DMS53 treated with DMSO at 0.1 percent for 48 hours (cell line): ENCODE measurements around the gene STC2.

Experiments
- DNase-seq: peaks from one replicate; lab custom pipeline; 2025; ENCODE audit not compliant: unreplicated experiment; lab: John Stamatoyannopoulos, UW

Gene STC2

DNA sequence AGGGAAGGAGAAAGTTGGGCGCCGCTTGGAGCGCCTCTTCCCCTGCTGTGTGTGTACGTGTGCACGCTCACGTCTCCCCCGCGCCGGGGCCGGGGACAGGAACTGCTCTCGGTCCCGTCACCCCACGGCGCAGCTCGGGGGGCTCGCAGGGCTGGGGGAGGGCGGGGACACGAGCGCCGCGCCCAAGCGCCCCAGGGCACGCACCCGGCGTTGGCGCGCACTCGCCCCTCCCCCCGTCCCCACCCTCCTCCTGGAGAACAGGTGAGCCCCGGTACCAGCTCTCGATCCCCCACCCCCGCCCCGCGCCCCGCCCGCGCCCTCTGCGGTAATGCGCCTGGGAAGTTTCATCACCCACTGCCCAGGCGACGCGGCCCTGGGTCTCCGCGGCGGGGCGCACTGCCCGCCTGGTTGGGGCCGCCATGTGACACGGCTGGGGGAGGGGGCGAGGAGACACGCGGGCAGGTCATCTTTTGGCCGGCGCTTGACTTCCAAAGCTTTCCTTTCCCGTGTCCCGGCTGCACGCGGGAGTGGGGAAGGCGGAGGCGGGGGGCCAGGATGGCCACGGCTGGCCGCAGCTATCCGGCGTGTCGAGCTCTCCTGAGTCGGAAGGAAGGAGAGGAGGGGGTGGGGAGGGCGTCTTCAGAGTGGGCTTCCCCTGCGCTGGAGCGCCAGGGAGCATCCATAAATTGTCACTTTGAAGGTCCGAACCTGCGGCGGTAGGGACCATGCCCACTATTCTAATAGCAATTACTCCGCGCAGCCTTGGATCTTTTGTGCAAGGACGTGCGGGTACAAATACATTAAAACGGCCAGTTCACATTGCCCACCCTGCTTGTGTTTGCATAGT lies 1.5 kb upstream of the STC2 start:
- DNase-seq, result peak; percentile 57

DNA sequence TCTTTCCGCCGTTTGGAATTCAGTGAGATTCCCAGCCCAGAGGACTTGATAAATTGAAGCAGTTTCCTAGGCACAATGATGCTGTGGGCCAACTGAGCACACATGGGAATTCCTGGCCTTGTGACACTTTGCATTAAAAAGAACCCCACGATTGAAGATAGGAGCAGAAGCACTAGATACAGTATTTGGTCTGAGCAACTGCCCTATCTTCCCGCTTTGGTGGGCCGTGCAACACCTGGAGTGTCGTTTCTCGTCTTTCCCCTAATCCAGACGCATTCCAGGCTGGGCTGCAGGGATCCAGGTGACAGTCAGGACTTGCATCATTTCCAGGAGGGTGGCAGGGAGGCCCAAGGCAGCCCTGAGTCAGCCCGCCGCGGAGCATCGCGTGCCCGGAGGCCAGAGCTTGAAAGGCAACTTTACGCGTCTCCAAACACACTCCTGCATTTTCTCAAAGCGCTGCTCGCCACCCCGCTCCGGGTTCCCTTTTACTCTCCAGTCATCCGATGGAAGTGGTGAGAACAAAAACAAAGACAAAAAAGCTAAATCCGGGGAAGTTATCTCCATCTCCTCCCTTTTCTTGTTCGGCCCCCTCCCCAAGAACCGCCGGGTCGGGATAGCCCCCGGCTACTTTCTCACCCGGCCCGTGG lies 753 bp upstream of the STC2 start:
- peak; percentile 57 for DNase-seq

DNA sequence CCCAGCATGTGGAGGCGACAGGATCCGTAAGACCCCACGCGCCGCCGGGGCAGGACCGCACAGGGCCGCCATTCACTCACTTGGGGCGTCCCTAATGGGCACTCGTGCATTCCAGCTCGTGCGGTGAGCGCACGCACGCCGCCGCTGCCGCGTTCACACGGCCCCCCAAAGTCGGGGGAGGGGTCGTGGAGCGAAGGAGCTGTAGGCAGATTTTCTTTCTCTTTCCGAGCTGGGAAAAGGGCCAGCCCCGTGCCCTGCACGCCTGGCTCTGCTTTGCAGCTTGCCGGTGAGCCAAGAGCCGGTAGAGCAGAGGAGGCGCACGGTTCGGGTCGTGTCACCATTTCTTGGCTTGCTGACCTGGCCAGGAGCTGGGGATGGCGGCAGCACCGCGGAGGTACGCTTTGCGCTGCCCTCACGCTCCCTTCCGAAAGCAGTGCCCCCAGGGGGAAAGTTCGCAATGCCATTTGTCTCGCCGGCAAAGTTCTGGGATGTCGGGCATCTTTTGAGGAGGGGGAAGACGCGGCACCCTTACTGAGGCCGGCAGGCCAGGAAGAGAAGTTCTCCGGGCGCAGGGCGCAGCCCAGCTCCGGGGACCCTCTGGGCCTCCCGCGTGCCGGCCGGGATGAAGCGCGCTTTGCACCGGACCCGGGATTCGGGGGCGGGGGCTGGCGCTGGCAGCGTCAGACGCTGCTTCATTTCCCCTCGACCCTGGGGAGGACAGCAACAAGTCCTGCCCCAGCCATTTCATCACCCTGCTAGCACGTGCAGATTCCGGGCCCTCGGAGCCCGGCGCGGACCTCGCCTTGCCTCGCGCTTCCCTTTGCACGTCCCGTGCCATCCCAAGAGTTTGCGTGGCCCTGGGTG lies 898 bp downstream of the STC2 start:
- DNase-seq, result no peak

DNA sequence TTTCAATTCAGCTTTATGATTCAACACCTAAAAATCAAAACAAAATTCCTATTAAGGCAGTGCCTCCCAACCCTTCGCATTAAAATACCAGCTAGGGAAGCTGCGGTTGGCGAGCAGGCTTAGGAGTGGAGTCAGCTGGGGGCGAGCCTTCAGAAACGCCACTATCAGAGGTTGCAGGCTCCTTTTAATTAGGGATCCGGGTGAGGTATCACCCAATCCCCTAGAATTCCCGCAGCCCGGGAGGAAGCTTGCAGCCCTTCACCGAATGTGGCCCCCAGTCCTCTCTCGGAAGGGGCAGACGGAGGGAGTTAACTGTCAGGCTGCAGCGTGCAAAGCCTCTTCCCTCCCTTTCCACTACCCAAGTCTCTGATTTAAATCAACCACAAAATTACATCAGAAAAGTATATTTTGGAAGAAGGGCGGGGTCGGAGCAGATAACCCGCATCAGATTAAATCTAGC lies 1.7 kb downstream of the STC2 start:
- DNase-seq, result no peak

DNA sequence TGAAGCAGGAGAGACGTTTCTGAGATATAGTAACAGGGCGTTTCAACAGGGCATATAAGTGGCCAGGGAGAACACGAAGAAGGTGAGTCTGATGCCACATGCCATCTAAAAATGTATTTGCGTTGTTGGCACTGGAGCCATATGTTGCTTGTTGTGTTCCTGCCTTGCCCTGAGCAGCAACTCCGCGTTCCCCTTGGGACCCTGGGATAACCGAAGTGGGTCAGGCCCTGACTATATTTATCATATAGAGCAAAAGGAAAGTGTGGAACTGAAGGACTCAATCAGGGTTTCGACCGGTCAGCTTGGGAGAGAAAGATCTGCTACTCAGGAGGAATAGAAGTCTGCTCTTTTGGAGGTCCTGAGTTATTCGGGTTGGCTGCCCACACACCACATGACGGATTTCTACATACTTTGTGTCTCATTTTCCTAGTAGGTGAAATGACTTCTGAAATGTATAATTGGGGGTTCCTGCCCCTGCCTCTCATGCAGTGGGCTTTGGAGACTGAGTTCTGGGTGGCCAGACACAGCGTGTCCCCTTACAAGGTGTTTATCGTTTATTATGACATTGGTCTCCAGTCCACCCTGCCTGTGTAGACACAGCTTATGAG lies 3.0 kb downstream of the STC2 start:
- no peak for DNase-seq

DNA sequence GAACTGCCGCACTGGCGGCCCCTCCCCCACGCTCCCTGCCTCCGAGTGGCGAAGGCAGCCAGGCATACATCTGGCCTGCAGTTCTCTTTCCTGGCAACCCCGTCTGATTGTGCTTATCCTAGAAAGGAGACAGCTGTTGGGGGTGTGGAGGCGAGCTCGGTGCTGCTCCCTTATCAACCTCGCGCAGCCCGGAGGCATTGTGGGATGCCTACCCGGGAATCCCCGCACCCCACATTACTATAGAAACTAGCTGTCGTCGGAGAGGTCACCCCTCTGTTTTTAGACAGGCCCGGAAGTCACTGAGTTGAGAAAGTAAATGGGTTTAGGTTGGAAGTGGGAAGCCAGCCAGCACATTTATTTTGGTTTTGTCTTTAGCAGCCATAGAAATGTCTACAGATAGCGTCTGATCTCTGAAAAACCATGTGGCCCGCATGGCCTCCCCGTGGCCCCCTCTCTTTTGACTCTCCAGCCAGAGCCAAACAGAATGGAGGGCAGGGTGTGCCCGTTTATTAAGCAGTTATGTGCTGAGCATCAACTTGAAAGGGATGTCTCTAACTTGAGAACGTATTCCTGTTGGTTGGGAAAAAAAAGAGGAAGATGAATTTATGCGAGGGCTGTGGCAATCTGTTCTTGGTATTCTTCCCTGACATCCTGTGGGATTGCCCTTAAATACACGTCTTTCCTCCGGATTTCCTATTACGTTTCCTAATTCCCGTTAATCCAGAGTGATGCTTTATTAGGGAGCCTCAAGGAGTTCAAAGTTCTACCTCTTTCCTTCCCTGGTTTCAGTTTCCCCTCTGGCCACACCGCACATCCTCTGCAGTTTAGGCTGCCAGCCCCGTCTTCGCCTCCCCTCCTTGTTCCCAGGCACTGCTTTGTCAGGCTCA lies 3.9 kb downstream of the STC2 start:
- DNase-seq, result no peak

DNA sequence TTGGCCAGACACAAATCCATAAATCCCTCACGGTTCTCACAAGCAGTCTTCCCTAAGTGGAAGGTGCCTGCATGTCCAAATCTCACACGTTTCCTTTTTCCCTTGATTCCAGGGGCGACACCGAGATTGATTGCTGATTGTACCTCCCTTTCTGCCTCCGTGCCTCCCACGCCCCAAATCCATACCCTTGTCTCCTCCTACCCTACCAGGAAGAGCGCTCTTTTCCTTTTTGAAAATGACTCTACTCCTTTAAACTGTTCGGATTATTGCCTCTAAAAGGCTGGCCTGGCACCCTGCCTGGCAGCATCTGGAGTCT lies 4.5 kb downstream of the STC2 start:
- DNase-seq, result no peak

DNA sequence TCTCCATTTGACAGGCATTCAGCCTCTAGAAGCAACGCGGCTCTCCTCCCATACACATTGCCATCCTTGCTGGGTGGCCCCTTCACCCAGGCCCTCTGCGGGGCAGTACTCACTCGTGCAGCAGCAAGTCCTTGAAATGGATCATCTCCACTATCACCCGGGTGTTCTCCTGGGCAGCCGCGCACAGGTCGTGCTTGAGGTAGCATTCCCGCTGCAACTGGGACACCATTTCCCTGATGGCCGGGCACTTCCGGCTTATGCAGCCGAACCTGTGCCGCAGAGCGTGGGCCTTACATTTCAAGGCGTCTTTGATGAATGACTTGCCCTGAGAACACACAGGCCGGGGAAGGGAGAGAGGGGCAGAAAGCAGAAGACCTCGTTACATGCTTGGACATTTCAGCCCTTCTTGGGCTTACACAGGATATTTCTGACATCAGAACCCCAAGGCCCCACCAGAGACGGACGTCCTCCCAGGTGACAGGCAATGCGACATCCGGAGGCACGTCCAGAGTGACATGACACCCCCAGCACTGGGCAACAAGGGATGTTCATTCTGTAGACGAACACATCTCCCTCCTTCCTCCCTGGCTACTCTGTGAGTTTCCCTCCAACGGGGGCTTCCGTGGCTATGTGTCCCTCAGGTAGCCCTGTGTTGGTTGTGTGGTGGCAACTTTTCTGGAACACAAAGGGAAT lies 5.0 kb downstream of the STC2 start:
- no peak for DNase-seq

DNA sequence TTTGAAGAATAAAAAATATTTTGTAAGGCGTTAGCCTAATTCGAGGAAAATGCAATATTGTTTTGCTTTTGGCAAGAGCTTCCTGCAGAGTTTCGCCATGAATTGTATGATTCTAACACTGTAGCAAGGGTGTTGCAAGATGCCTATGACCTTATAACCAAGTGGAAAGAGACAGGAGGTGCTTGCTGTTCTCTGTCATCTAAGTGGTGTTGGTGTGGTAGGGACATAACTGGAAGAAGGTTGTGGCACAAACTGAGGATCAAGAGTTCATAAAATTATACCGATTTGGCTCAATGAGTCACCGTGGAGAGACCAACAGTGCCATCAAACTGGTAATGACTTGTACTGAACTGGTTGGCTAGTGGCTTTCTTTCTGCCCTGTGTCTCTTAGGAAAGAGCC lies 6.3 kb downstream of the STC2 start:
- no peak for DNase-seq

DNA sequence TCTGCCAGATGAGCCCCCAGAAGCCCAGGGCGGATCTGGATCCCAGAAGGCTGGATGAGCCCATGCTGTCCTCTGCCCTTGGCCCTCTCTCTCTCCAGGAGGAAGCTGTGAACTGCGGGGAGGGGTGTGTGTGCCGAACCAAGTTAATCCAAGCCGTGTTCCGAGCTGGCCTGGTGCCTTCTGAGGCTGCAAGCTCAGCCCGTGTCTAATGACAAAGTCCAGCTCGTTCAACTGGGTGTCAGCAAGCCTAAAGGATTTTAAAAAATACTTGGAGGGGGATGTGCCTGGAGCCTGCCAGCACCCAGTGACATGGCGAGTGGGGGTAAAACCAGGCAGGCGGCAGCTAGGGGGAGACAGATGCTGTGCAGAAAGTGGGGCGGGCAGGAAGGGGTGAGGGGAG lies 8.0 kb downstream of the STC2 start:
- no peak for DNase-seq

DNA sequence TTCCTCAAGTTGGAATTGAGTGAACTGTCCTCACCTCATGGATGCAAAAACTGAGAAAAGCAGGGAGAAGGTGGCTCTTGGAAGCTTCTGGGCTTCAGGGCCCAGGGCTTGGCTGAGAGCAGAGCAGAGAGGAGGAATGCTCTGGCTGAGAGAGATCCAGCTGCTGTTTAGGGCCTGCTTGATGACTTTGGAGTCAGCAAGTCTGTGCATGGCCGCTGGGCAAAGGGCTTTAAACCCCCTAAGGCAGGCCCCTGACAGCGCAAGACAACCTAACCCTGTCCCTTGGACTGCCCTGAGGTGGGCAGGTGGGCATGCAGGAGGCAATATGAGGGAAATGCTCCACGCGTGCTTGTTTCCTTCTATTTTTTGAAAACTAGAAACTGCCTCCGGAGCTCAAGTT lies 8.6 kb downstream of the STC2 start:
- DNase-seq, result no peak

DNA sequence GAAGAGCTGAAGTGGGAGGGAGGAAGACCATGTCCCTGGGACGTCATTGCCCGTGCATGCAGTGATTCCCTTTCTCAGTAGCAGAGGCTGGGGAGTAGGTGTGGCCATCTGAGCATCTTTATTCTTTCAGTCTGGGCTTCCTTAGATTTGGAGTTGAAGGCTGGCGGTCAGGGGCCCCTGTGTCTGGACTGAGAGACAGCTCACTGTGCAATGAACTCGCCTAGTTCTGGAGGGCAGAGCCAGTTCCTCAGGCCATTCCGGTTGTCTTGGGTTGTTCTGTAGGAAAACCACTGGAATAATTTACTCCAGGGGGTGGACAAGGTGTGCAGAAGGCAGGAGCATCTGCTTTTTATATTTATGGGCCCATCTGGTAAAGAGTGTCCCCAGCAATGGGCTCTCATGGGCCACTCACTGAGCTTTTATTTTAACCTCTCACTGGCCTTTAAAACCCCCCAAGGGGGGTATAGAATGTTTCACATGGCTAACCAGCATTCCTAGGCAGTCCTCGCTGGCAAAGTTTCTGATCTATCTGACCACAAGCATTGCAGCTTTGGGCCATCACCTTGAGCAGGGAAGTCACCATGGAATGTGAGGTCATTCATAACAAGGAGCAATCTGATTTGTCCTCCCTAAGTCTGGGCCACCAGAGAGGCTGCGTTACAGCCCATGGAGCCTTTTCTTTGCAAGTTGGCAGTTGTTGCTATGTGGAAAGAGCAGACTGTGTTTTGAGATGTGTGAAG lies 9.2 kb downstream of the STC2 start:
- no peak for DNase-seq

DNA sequence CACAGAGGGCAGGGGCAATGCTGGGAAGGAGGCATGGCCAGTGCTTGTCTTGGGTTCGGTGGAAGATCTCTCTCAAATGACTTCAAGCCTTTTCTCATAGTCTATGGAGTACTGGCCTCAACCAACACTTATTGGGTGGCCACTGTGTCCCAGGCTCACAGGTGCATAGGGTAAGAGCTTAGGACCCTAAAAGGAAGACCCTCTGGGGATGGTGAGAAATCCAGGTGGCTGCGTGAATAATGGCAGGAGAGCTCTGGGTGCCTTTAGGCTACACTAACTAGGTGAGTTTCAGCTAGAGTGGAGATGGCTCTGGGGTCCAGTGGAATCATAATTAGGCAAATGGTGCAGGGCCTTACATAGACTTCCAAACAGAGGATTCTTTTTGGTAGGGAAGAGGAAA lies 9.9 kb downstream of the STC2 start:
- no peak for DNase-seq

DNA sequence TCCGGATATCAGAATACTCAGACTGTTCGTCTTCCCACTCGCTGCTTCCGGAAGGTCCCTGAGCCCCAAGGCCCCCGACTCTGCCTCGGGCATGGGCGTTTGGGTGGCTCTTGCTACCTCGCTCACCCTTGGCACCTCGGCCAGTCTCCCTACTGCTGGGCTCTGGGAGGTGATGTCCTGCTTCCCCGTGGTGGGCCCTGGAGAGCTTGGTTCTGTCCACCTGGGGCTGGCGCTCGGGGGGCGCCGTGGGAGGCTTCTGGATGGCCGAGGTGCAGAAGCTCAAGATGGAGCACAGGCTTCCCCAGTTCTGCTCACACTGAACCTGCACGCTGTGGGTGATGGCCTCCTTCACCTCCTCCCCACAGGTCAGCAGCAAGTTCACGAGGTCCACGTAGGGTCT lies 10.4 kb downstream of the STC2 start:
- no peak for DNase-seq

DNA sequence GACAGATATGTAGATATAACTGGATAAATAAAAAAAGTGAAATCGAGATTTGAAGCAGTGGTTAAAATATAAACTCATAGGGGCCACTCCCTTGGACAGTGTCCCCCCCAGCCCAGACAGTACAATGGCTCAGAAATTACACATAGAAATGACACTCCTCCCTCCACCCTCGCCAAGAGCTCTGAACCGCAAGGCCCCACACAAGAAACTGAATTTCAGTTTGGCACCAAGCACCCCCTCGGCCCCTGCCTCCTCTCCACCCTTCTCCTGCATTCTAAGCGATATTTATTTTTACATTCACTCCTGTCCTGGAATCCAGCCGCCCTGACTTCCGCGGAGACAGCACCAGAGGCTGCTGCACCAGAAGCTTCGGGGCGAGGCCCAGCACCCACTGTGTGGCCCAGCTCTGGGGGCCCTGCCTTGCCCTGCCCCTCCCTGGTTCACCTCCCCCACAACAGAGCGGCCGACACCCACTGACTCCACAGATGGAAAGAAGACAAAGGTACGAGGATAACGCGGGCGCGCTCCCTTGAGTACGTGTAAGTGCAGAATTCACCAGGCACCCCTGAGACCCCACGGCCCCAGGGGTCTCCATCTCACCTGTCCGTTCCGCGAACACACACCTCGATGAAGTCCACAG lies 11.0 kb downstream of the STC2 start:
- no peak for DNase-seq

DNA sequence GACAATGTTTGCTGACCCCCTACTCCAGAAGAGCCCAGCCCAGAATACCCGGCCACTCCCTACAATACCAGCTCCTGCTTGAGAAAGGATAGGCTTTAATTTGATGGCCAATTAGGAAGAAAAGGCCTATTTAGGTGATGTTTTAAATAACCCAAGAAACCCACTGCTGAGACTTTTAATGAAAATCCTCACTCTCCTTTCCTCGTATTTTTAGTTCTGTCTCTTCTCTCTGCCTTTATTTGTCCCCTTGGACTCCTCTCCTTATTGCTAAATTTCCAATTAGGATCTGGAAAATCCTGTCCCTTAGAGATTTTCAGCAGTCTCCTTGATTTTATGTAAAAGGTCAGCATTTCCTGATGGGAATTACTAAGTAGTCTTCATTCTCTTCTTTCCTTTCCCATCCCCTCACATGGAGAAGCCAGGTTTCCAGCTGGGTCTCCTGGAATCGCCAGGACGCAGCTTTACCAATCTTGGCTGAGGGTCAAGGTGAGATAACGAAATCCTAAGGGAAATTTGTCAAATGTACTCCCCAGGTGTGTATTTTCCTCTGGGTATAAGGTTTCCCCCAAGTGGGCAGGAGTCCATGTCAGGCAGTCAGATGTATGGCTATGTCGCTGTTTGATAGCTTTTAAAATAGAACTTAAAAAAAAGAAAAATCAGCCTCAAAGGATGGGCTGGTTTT lies 11.7 kb downstream of the STC2 start:
- no peak for DNase-seq

DNA sequence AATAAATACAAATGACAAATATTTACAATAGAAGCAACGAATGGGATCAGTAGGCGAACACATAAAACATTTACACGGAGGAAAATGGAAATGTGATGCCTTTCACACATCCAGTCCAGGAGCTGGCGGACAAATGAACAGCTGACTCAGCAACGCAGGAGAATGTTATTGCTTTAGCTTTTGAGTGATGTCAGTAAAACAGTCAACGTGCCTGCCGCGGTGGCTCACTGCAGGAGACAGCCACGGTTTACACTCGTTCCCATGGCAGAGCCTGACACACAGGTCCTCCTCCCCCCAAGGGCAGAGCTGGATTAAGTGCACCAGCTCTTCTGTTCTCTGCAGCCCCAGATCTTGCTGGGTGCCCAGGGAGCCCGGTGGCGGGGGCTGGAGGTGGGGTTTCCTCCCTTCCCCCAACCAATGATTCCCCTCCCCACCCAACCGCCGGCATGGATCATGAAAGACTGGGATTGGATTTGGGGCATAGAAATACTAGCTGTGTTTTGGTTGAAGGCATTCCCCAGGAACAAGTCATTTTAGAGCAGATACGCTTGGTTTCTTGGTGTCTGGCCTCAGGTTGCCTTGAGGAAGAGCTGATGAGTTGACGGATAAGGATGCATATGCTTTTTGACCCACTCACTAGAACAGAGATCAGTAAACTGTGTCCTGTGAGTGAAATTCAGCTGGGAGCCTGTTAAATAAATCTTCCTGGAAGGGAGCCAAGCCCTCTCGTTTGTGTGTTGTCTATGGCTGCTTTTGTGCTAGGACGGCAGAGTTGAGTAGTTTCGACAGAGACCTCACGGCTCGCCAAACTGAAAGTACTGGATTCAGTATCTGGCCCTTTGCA lies 12.5 kb downstream of the STC2 start:
- DNase-seq, result no peak
